Psoas muscle (tissue), 8 donors: Measurements from ENCODE around the gene EXD3. TPM values are rescaled to one million over a fixed set of nuclear protein-coding genes. Genes with fewer than 3 reads are reported as not detected.

ENCODE experiments used
- ATAC-seq, 4 donors: fragments of 200-7000 bp; cut with Tn5 transposase; one replicate each; pipeline ENCODE4 v1.9.1; 2020; ENCODE audit warnings: moderate library complexity in 3 of 4, mild to moderate bottlenecking in 2 of 4
- DNase-seq, 2 donors: peaks; one replicate each; pipeline ENCODE4 v3.0.0-alpha.2; 2020
- H3K27ac ChIP-seq: fragments of 200-600 bp; one replicate; pipeline ENCODE4 v1.8.0; 2022
- H3K27me3 ChIP-seq, 3 donors: fragments of 200-600 bp in 1 of 3; one replicate each; pipeline versions ENCODE4 v1.6.1 to v1.8.0; 2013 to 2022; ENCODE audit warnings: low read length in 2 of 3, mild to moderate bottlenecking in 2 of 3, moderate library complexity in 1 of 3; ENCODE audit not compliant: insufficient read depth in 3 of 3
- H3K36me3 ChIP-seq, 2 donors: fragments of 200-600 bp in 1 of 2; one replicate each; pipeline versions ENCODE4 v1.6.1 to v1.8.0; 2013 to 2022; ENCODE audit warnings: low read depth in 1 of 2, mild to moderate bottlenecking in 1 of 2, moderate library complexity in 1 of 2; ENCODE audit not compliant: insufficient read depth in 1 of 2
- H3K4me1 ChIP-seq: fragments of 200-600 bp; one replicate; pipeline ENCODE4 v1.8.0; 2022
- H3K4me3 ChIP-seq: fragments of 200-600 bp; one replicate; pipeline ENCODE4 v1.8.0; 2022; ENCODE audit warnings: mild to moderate bottlenecking
- H3K9me3 ChIP-seq: fragments of 200-600 bp; one replicate; pipeline ENCODE4 v1.8.0; 2022
- WGBS, 3 donors: extraction: QIAGEN DNeasy Blood & Tissue Kit; methylation state at CpG; one replicate each; pipeline versions ENCODE4 v1.1.6 to v1.1.7; 2013; 5-methylcytosine and 5-hydroxymethylcytosine counted together
- intact Hi-C, 2 donors: fragments of 100-400 bp; cut with DNase I; formaldehyde crosslinking; loops; one replicate each; pipeline versions ENCODE4 v1.11.0 to v1.14.2; 2022
- polyA plus RNA-seq, 3 donors: library from polyadenylated mRNA; stranded (reverse); fragments of 200-250 nt; gene quantifications; one replicate each; pipeline ENCODE4 v1.2.3, GENCODE V29; 2013
- total RNA-seq, 4 donors: library from RNA; stranded (reverse); fragmentation: NEBNext Ultra II Directional in 2 of 4; extraction: Animal tissue kit (Norgen Biotek cat#: 25700) in 2 of 4; gene quantifications; one replicate each; pipeline versions ENCODE4 v1.2.1 to v1.2.4, GENCODE V29; 2021 to 2023
- TF ChIP-seq, protein P1 (sequence below): fragments of 200-600 bp; IDR thresholded peaks from one replicate; pipeline ENCODE4 v1.8.0; 2022; ENCODE audit warnings: antibody characterized with exemption
- donor health status: healthy with polysubstance abuse.
- donor health status: DM: no; HTN: no; CAD: no; lungs with moderate emphysema.
- donor health status: Bipolar disorder and iron deficiency.
- donor health status: healthy.
- donor health status: DM: yes; HTN: yes; CAD: no.
- donor health status: DM: no; HTN: no; CAD: no.
- donor health status: DM: no; HTN: no; CAD: no.
- donor health status: DM: yes; HTN: yes; CAD: no.

Gene EXD3
- total and polyA plus RNA-seq, 7 donors, result 5.7 to 11.2 (median 9.4) TPM

- WGBS, 3 donors, result 76 to 83% (median 81%) methylated on average over 35 to 41 of the region's 41 CpGs
- H3K27me3 ChIP-seq, result peaks cover 0 to 48% (median 16%) of the 10 kb centered on the region in 3 donors
- TF ChIP-seq, protein P1, sequence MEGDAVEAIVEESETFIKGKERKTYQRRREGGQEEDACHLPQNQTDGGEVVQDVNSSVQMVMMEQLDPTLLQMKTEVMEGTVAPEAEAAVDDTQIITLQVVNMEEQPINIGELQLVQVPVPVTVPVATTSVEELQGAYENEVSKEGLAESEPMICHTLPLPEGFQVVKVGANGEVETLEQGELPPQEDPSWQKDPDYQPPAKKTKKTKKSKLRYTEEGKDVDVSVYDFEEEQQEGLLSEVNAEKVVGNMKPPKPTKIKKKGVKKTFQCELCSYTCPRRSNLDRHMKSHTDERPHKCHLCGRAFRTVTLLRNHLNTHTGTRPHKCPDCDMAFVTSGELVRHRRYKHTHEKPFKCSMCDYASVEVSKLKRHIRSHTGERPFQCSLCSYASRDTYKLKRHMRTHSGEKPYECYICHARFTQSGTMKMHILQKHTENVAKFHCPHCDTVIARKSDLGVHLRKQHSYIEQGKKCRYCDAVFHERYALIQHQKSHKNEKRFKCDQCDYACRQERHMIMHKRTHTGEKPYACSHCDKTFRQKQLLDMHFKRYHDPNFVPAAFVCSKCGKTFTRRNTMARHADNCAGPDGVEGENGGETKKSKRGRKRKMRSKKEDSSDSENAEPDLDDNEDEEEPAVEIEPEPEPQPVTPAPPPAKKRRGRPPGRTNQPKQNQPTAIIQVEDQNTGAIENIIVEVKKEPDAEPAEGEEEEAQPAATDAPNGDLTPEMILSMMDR, result no peak
- no peak overlapping the region for H3K27ac ChIP-seq
- DNase-seq, result no peak
- H3K36me3 ChIP-seq, result no peaks in the 10 kb centered on the region
- ATAC-seq, result no peak
- intact Hi-C loops, result no loop called here
- H3K9me3 ChIP-seq, result no peaks in the 10 kb centered on the region
- no peak overlapping the region for H3K4me3 ChIP-seq
- H3K4me1 ChIP-seq, result peaks cover 30% of the 10 kb centered on the region
Measured at GRCh38 chr9:137279741-137280473, 143.1 kb downstream of the EXD3 start.

GRCh38 chr9:137278721-137279711 is 143.9 kb downstream of the EXD3 start:
- 62 to 77% (median 76%) methylated on average over 119 to 139 of the region's 139 CpGs for WGBS, 3 donors
- no peaks in the 10 kb centered on the region for H3K9me3 ChIP-seq
- TF ChIP-seq, protein P1, result no peak
- no peak overlapping the region for H3K27ac ChIP-seq
- peak overlapping the region; percentile 62 for H3K4me3 ChIP-seq
- DNase-seq, result no peak
- H3K4me1 ChIP-seq, result peaks cover 30% of the 10 kb centered on the region
- intact Hi-C loops, result no loop called here
- no peak for ATAC-seq
- H3K36me3 ChIP-seq, result no peaks in the 10 kb centered on the region
- H3K27me3 ChIP-seq, result peaks cover 0 to 48% (median 16%) of the 10 kb centered on the region in 3 donors

GRCh38 chr9:137278061-137278701 is 144.8 kb downstream of the EXD3 start:
- H3K36me3 ChIP-seq, result peaks cover 0 to 3% of the 10 kb centered on the region in 2 donors
- peak overlapping the region; percentile 75 for H3K27ac ChIP-seq
- H3K9me3 ChIP-seq, result no peaks in the 10 kb centered on the region
- WGBS, 3 donors, result 12 to 33% (median 16%) methylated on average over 25 to 54 of the region's 54 CpGs
- H3K4me3 ChIP-seq, result peak overlapping the region; percentile 62
- intact Hi-C loops, result no loop called here
- H3K4me1 ChIP-seq, result peaks cover 30% of the 10 kb centered on the region
- peak in 1 of 4 donors; percentile 19 for ATAC-seq
- peak in 1 of 2 donors; percentile 37 for DNase-seq
- H3K27me3 ChIP-seq, result peaks cover 0 to 48% (median 18%) of the 10 kb centered on the region in 3 donors
- TF ChIP-seq, protein P1, result no peak

GRCh38 chr9:137277329-137278041 is 145.5 kb downstream of the EXD3 start, which contains the start of gene TOR4A:
TOR4A (plus strand) TSS chr9:137277726; CDS start chr9:137278690, 964 bp downstream.
- Histone ChIP-seq H3K9me3 (no peaks in the 10 kb centered on the region), H3K4me3 (peak within 1 kb of the TSS; percentile 62), H3K27me3 (peaks cover 0 to 48% (median 18%) of the 10 kb centered on the region in 3 donors), H3K36me3 (peaks cover 0 to 10% of the 10 kb centered on the region in 2 donors), H3K4me1 (peaks cover 30% of the 10 kb centered on the region), H3K27ac (peak within 1 kb of the TSS; percentile 75)
- 27 to 37% (median 35%) methylated on average over 19 to 25 of the region's 25 CpGs for WGBS, 3 donors
- intact Hi-C loops, result no loop called here
- ATAC-seq (peak; percentile 31 to 67 (median 48)), DNase-seq (peak; percentile 81 to 84)
- TF ChIP-seq, protein P1, result no peak
